ENCODE data around the gene HOXB13. TPM values are rescaled to one million over a fixed set of nuclear protein-coding genes. Genes with fewer than 3 reads are reported as not detected.

Gene HOXB13
- polyA plus RNA-seq (2012; rRNA removed), result not detected in 2 replicates
- polyA plus RNA-seq (2012; cell fraction: cytosol; rRNA removed), result not detected in 2 replicates
- polyA plus RNA-seq (2012; cell fraction: nucleus; rRNA removed), result 0.07 TPM in 1 of 2 replicates, not detected in the other

- Histone ChIP-seq H3K4me3 (ENCODE audit: low read depth in 2 of 2, low read length in 1 of 2) (no peak within 1 kb of the TSS), H3K4me2 (peak within 1 kb of the TSS; percentile 39; the same call in 1 of the 2 replicates), H3K36me3 (replicated peaks in 1 of 2; ENCODE audit: control insufficient read depth in 1 of 2, insufficient read depth in 2 of 2, low read length in 1 of 2) (no peaks in the 10 kb centered on the region), H3K27ac (ENCODE audit: low read depth in 2 of 2, low read length in 1 of 2) (no peak within 1 kb of the TSS), H3K9ac (no peak within 1 kb of the TSS), H4K20me1 (ENCODE audit: insufficient read depth) (no peaks in the 10 kb centered on the region), H3K79me2 (ENCODE audit: insufficient read depth) (no peaks in the 10 kb centered on the region), H3K27me3 (ENCODE audit: insufficient read depth) (peaks cover 99% of the 10 kb centered on the region), H2AFZ (ENCODE audit: low read depth) (no peak within 1 kb of the TSS; the same call in 1 of the 2 replicates), H3K9me2 (no peaks in the 10 kb centered on the region), H3K4me1 (ENCODE audit: control insufficient read depth in 1 of 2, insufficient read depth in 2 of 2, low read depth in 1 of 2, low read length in 1 of 2) (no peaks in the 10 kb centered on the region), H3K9me3 (no peaks in the 10 kb centered on the region), H3F3A (replicated peaks; ENCODE audit: insufficient read depth) (no peaks in the 10 kb centered on the region)
- CTCF ChIA-PET, result interaction anchor here (1.1 to 13.9 kb wide), 4 partner anchors 57 to 307 kb away, joined by 4 to 328 read pairs (median 4); no protein-coding TSS in a partner anchor
- POLR2A ChIA-PET, result interaction anchor here (0.6 to 0.7 kb wide), 2 partner anchors 9 to 163 kb away, joined by 3 to 4 read pairs; no protein-coding TSS in a partner anchor
- DNase-seq, result peak; percentile 54
- whole genome bisulfite sequencing (ENCODE audit: low lambda C conversion rate), result 4% methylated on average over 50 of the region's 55 CpGs
- no peak for TF ChIP-seq ZBTB33 (IDR thresholded peaks at IDR 0.05; ENCODE audit: borderline replicate concordance, low read depth)
- no peak for TF ChIP-seq NFIC (IDR thresholded peaks at IDR 0.05; ENCODE audit: borderline replicate concordance)
- TF ChIP-seq EZH2phosphoT487 (IDR thresholded peaks at IDR 0.05; ENCODE audit: borderline replicate concordance, low read depth), result peak; percentile 65; the same call in 1 of the 2 replicates
- no peak for TF ChIP-seq MXI1 (IDR thresholded peaks at IDR 0.05; ENCODE audit: low read depth, low read length)
- TF ChIP-seq RFX5 (IDR thresholded peaks at IDR 0.05; ENCODE audit: low read length), result no peak
- TF ChIP-seq IRF3 (IDR thresholded peaks at IDR 0.05; ENCODE audit: low read depth, low read length), result no peak
These were observed at the start of gene HOXB13 for GRCh38 chr17:48728232-48729231. Gene HOXB13, minus strand, starts transcription at chr17:48728750. Its CDS starts 157 bp downstream, at chr17:48728593.

- Histone ChIP-seq H3K9me2 (no peaks in the 10 kb centered on the region), H3K79me2 (ENCODE audit: insufficient read depth) (no peaks in the 10 kb centered on the region), H3F3A (replicated peaks; ENCODE audit: insufficient read depth) (no peaks in the 10 kb centered on the region), H3K27ac (ENCODE audit: low read depth in 2 of 2, low read length in 1 of 2) (no peak overlapping the region), H3K9ac (no peak overlapping the region), H3K4me3 (ENCODE audit: low read depth in 2 of 2, low read length in 1 of 2) (no peak overlapping the region), H3K9me3 (no peaks in the 10 kb centered on the region; the same call in 1 of the 2 replicates), H3K4me2 (no peak overlapping the region), H3K27me3 (ENCODE audit: insufficient read depth) (peaks cover 71% of the 10 kb centered on the region), H2AFZ (ENCODE audit: low read depth) (no peak overlapping the region), H3K4me1 (ENCODE audit: control insufficient read depth in 1 of 2, insufficient read depth in 2 of 2, low read depth in 1 of 2, low read length in 1 of 2) (no peaks in the 10 kb centered on the region), H4K20me1 (ENCODE audit: insufficient read depth) (no peaks in the 10 kb centered on the region), H3K36me3 (replicated peaks in 1 of 2; ENCODE audit: control insufficient read depth in 1 of 2, insufficient read depth in 2 of 2, low read length in 1 of 2) (no peaks in the 10 kb centered on the region)
- ChIA-PET POLR2A (no interaction called here), CTCF (interaction anchor here (0.7 to 1.1 kb wide), 3 partner anchors 9 to 102 kb away, joined by 3 to 5 read pairs (median 3); no protein-coding TSS in a partner anchor)
- TF ChIP-seq PBX3 (IDR thresholded peaks at IDR 0.05), result no peak
- no peak for TF ChIP-seq SIN3A (IDR thresholded peaks at IDR 0.05; ENCODE audit: borderline replicate concordance, low read depth, low read length)
- no peak for TF ChIP-seq USF1 (IDR thresholded peaks at IDR 0.05; ENCODE audit: borderline replicate concordance, low read depth)
- no peak for TF ChIP-seq FOSL2 (IDR thresholded peaks at IDR 0.05; ENCODE audit: borderline replicate concordance, low read depth)
- no peak for TF ChIP-seq GATA2 (CRISPR knock-in tag; IDR thresholded peaks at IDR 0.05)
- no peak for TF ChIP-seq RAD21 (IDR thresholded peaks at IDR 0.05; ENCODE audit: low read length)
- TF ChIP-seq NFIC (IDR thresholded peaks at IDR 0.05; ENCODE audit: borderline replicate concordance), result no peak
- TF ChIP-seq EP300 (IDR thresholded peaks at IDR 0.05; ENCODE audit: borderline replicate concordance in 1 of 2, low read depth in 1 of 2, low read length in 1 of 2), result no peak
- TF ChIP-seq MAX (IDR thresholded peaks at IDR 0.05; ENCODE audit: low read depth), result no peak
- no peak for TF ChIP-seq RCOR1 (IDR thresholded peaks at IDR 0.05; ENCODE audit: low read length)
- no peak for TF ChIP-seq ZBTB33 (IDR thresholded peaks at IDR 0.05; ENCODE audit: borderline replicate concordance, low read depth)
- no peak for TF ChIP-seq MEF2A (IDR thresholded peaks at IDR 0.05; ENCODE audit: borderline replicate concordance, low read depth)
- DNase-seq, result no peak
These were observed 48.1 kb upstream of the HOXB13 start for GRCh38 chr17:48776602-48777001.

All from SK-N-SH (cell line).